HepG2 (cell line): Measurements from ENCODE around the gene DCLRE1C. TPM values are rescaled to one million over a fixed set of nuclear protein-coding genes. Genes with fewer than 3 reads are reported as not detected.

Experiments used
- GATAD1 ChIP-seq: IDR thresholded peaks from 2 replicates; pipeline ENCODE4 v1.6.1; 2016; ENCODE audit warnings: missing genetic modification reagents, missing compliant biosample characterization
- GZF1 ChIP-seq: sonication (generic); formaldehyde crosslinking; IDR thresholded peaks from 2 replicates; pipeline ENCODE4 v1.5.1; 2020; ENCODE audit warnings: mild to moderate bottlenecking, missing genetic modification reagents
- HMGXB4 ChIP-seq, 2 experiments: sonication (generic) in 1 of 2; formaldehyde crosslinking in 1 of 2; IDR thresholded peaks; 2 replicates each; pipeline versions ENCODE4 v1.4.0 to v1.6.1; 2018 to 2020; ENCODE audit warnings: missing genetic modification reagents in 2 of 2, borderline replicate concordance in 1 of 2, low read depth in 1 of 2, mild to moderate bottlenecking in 1 of 2, missing biosample characterization in 1 of 2
- HNF1A ChIP-seq, 2 experiments: sonication (generic) in 1 of 2; formaldehyde crosslinking in 1 of 2; IDR thresholded peaks; 2 replicates each; pipeline versions ENCODE4 v1.4.0 to v1.6.1; 2016 to 2020; ENCODE audit warnings: borderline replicate concordance in 1 of 2, low read depth in 1 of 2, mild to moderate bottlenecking in 1 of 2, missing genetic modification reagents in 1 of 2
- KLF16 ChIP-seq, 2 experiments: sonication (generic) in 1 of 2; formaldehyde crosslinking in 1 of 2; IDR thresholded peaks; 2 replicates each; pipeline versions ENCODE4 v1.6.1 to v1.8.0; 2016 to 2023; ENCODE audit warnings: missing genetic modification reagents in 2 of 2, missing compliant biosample characterization in 1 of 2
- MNT ChIP-seq: fragments of 450-650 bp; IDR thresholded peaks from 2 replicates; pipeline ENCODE4 v1.6.1; 2016
- PAXIP1 ChIP-seq: sonication (generic); formaldehyde crosslinking; conservative IDR thresholded peaks from 2 replicates; pipeline ENCODE4 v1.4.0; 2020; ENCODE audit warnings: mild to moderate bottlenecking, missing genetic modification reagents, moderate library complexity
- RAD21 ChIP-seq: fragments of 450-650 bp; formaldehyde crosslinking; IDR thresholded peaks from 2 replicates; pipeline ENCODE4 v1.5.0; 2020; ENCODE audit warnings: mild to moderate bottlenecking
- RFXANK ChIP-seq: IDR thresholded peaks from 2 replicates; pipeline ENCODE4 v1.6.1; 2016
- ZFP36L1 ChIP-seq: sonication (generic); formaldehyde crosslinking; IDR thresholded peaks from 2 replicates; pipeline ENCODE4 v1.8.0; 2022; ENCODE audit warnings: mild to moderate bottlenecking, missing genetic modification reagents, moderate library complexity
- ZMAT5 ChIP-seq: sonication (generic); formaldehyde crosslinking; IDR thresholded peaks from 2 replicates; pipeline ENCODE4 v1.5.0; 2020; ENCODE audit warnings: mild to moderate bottlenecking, low read depth, missing genetic modification reagents, borderline replicate concordance
- ZNF180 ChIP-seq: sonication (generic); formaldehyde crosslinking; IDR thresholded peaks from 2 replicates; pipeline ENCODE4 v1.4.0; 2020; ENCODE audit warnings: low read depth, missing genetic modification reagents, borderline replicate concordance
- ZNF256 ChIP-seq: sonication (generic); formaldehyde crosslinking; conservative IDR thresholded peaks from 2 replicates; pipeline ENCODE4 v1.4.0; 2020; ENCODE audit warnings: missing genetic modification reagents
- ZNF558 ChIP-seq: sonication (generic); formaldehyde crosslinking; IDR thresholded peaks from 2 replicates; pipeline ENCODE4 v1.9.0; 2022; ENCODE audit warnings: mild to moderate bottlenecking, missing genetic modification reagents, borderline replicate concordance
- ZNF761 ChIP-seq: sonication (generic); formaldehyde crosslinking; conservative IDR thresholded peaks from 2 replicates; pipeline ENCODE4 v1.4.0; 2020; ENCODE audit warnings: mild to moderate bottlenecking, missing genetic modification reagents
- polyA plus RNA-seq, 8 experiments: library from polyadenylated mRNA; depleted of rRNA in 3 of 8; stranded (reverse) in 7 of 8; unstranded in 1 of 8; fragments of >200 nt; fragmentation: Illumina TruSeq in 4 of 8; extraction: Trizol in 4 of 8; gene quantifications; 2 replicates each; pipeline versions ENCODE4 v1.2.1 to v1.2.3, GENCODE V29; 2011 to 2016; ENCODE audit warnings: low read depth in 4 of 8, missing spikeins in 1 of 8, mixed read lengths in 1 of 8; ENCODE audit not compliant: insufficient read depth in 1 of 8
- total RNA-seq, 5 experiments: library from RNA; depleted of rRNA; stranded (reverse); fragments of >200 nt; fragmentation: Illumina TruSeq; extraction: Trizol; gene quantifications; 2 replicates each; pipeline ENCODE4 v1.2.3, GENCODE V29; 2016; ENCODE audit warnings: low read depth in 1 of 5

The DCLRE1C gene
- total and polyA plus RNA-seq, 2 of the 13 experiments (the other 11 are each of a cell fraction or from before 2014, with no cell fraction given) = 3.0 to 10.3 TPM

GRCh38 chr10:14878266-14879123, 75.4 kb downstream of the DCLRE1C start, which contains the start of gene SUV39H2 (continued):
- TF ChIP-seq HMGXB4 (CRISPR knock-in tag; IDR thresholded peaks at IDR 0.05; ENCODE audit: borderline replicate concordance in 1 of 2, low read depth in 1 of 2) (peak; percentile 63 to 83; a peak in 3 of 4 replicates), ZNF558 (CRISPR knock-in tag) (no peak; the same call in 1 of the 2 replicates), ZFP36L1 (CRISPR knock-in tag) (no peak), KLF16 (CRISPR knock-in tag; IDR thresholded peaks at IDR 0.05) (peak in 1 of 2 experiments; percentile 77; a peak in 2 of 4 replicates), ZNF256 (CRISPR knock-in tag) (peak; percentile 91; the same call in 1 of the 2 replicates), GATAD1 (CRISPR knock-in tag) (peak; percentile 78), MNT (peak; percentile 59), ZNF761 (CRISPR knock-in tag) (peak; percentile 92; the same call in 1 of the 2 replicates), ZMAT5 (no peak), PAXIP1 (CRISPR knock-in tag) (peak; percentile 22), ZNF180 (CRISPR knock-in tag) (no peak), RFXANK (CRISPR knock-in tag) (0 out of 2 replicates have a peak, but pooled peaks have one; percentile 65), RAD21 (CRISPR knock-in tag) (0 out of 2 replicates have a peak, but pooled peaks have one; percentile 21), GZF1 (CRISPR knock-in tag) (0 out of 2 replicates have a peak, but pooled peaks have one; percentile 58), HNF1A (IDR thresholded peaks at IDR 0.05; ENCODE audit: low read depth) (no peak), HNF1A (CRISPR knock-in tag; IDR thresholded peaks at IDR 0.05; ENCODE audit: borderline replicate concordance) (peak; percentile 77)
